ENCODE results near the gene PDE7B.

PDE7B gene

DNA sequence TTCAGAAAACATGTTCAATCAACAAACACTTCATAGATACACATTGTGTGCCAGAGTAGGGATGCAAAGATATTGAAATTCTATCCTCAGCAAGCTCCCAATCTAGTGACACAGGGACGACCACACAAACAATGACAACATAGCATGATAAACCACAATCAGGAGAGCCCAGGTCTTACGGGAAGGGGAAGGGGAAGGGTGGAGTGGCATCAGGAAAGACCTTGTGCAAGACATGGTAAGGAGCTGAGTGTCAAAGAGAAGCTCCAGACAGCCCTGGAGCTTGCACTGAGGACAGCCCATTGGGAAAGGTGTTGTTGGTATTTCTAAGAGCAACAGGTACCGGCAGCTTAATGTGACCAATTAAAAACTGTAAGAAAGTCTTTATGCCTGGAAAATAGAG, 103.6 kb downstream of the PDE7B start:
- Histone ChIP-seq H3K27ac (no peak overlapping the region), H3K27me3 (replicated peaks) (no peaks in the 10 kb centered on the region), H3K4me3 (ENCODE audit: low read depth, low read length) (no peak overlapping the region), H3K36me3 (replicated peaks) (no peaks in the 10 kb centered on the region)
- in situ Hi-C loops (cut with HindIII; ENCODE audit: low pct_ligation_motif_present, low sequenced_read_pairs) = no loop called here
- TF ChIP-seq, protein P1, sequence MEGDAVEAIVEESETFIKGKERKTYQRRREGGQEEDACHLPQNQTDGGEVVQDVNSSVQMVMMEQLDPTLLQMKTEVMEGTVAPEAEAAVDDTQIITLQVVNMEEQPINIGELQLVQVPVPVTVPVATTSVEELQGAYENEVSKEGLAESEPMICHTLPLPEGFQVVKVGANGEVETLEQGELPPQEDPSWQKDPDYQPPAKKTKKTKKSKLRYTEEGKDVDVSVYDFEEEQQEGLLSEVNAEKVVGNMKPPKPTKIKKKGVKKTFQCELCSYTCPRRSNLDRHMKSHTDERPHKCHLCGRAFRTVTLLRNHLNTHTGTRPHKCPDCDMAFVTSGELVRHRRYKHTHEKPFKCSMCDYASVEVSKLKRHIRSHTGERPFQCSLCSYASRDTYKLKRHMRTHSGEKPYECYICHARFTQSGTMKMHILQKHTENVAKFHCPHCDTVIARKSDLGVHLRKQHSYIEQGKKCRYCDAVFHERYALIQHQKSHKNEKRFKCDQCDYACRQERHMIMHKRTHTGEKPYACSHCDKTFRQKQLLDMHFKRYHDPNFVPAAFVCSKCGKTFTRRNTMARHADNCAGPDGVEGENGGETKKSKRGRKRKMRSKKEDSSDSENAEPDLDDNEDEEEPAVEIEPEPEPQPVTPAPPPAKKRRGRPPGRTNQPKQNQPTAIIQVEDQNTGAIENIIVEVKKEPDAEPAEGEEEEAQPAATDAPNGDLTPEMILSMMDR (IDR thresholded peaks at IDR 0.05; ENCODE audit: low read depth, low read length, missing control alignments) = no peak
- DNase-seq = no peak

DNA sequence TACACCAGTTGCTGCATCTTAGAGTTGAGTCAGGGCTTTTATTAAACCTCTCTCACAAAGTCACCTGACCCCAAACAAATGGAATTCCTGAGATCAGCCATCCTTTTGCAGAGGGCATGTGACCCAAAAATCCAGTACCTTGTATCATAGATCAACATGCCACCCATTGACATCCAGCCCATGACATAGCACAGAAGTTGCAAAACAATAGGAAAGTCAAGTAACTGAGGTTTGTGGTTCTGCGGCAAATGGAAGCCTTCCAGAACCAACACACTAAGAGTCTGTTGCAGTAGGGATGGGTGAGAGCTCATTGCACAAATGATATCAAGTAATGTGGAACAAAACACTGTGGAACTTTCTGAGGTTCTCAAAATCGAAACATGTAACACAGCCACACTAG, 111.2 kb downstream of the PDE7B start:
- TF ChIP-seq, protein P1 (IDR thresholded peaks at IDR 0.05; ENCODE audit: low read depth, low read length, missing control alignments) = no peak
- Histone ChIP-seq H3K27ac (no peak overlapping the region), H3K27me3 (replicated peaks) (no peaks in the 10 kb centered on the region), H3K4me3 (ENCODE audit: low read depth, low read length) (no peak overlapping the region), H3K36me3 (replicated peaks) (no peaks in the 10 kb centered on the region)
- DNase-seq = peak; percentile 90
- in situ Hi-C loops (cut with HindIII; ENCODE audit: low pct_ligation_motif_present, low sequenced_read_pairs) = no loop called here

DNA sequence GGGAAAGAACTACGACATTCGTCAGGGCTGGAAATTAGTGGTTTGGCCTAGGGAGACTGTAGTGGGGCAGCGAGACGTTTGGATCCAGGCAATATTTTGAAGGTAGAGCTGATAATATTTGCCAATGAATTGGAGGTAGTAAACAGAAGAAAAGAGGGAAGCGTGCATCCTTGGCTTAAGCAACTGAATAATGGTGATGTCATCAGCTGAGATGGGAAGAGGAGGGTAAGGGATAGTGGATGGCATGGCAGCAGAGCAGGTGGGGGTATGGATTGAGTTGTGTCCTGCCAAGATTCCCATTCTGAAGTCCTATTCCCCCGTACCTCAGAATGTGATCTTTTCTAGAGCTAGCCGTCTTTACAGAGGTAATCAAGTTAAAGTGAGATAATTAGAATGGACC, 119.2 kb downstream of the PDE7B start:
- TF ChIP-seq, protein P1 (IDR thresholded peaks at IDR 0.05; ENCODE audit: low read depth, low read length, missing control alignments) = no peak

DNA sequence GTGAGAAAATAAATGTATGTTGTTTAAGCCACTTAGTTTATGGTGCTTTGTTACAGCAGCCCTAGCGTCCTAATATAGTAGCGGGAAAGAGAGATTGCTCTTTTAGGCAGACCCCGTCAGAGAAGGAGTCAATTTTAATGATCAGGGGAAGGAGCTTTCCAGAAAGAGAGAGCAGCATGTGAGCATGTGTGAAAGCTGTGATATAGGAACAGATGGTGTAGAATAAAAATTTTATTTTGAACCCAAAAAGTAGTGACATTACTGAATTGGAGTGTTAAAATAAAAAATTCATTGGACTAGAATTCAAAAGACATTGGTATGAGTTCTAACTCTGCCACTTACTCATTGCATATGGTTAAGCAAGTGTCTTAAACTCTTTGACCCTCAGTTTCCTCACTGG, 119.8 kb downstream of the PDE7B start:
- in situ Hi-C loops (cut with HindIII; ENCODE audit: low pct_ligation_motif_present, low sequenced_read_pairs) = no loop called here
- no peak overlapping the region for H3K27ac ChIP-seq
- DNase-seq = no peak
- TF ChIP-seq, protein P1 (IDR thresholded peaks at IDR 0.05; ENCODE audit: low read depth, low read length, missing control alignments) = no peak
- H3K36me3 ChIP-seq (replicated peaks) = no peaks in the 10 kb centered on the region
- no peak overlapping the region for H3K4me3 ChIP-seq (ENCODE audit: low read depth, low read length)
- no peaks in the 10 kb centered on the region for H3K27me3 ChIP-seq (replicated peaks)

More for the DNA sequence above, 119.2 kb downstream of the PDE7B start:
- Histone ChIP-seq H3K36me3 (replicated peaks) (no peaks in the 10 kb centered on the region), H3K4me3 (ENCODE audit: low read depth, low read length) (no peak overlapping the region), H3K27ac (no peak overlapping the region), H3K27me3 (replicated peaks) (no peaks in the 10 kb centered on the region)
- DNase-seq = no peak
- in situ Hi-C loops (cut with HindIII; ENCODE audit: low pct_ligation_motif_present, low sequenced_read_pairs) = no loop called here

DNA sequence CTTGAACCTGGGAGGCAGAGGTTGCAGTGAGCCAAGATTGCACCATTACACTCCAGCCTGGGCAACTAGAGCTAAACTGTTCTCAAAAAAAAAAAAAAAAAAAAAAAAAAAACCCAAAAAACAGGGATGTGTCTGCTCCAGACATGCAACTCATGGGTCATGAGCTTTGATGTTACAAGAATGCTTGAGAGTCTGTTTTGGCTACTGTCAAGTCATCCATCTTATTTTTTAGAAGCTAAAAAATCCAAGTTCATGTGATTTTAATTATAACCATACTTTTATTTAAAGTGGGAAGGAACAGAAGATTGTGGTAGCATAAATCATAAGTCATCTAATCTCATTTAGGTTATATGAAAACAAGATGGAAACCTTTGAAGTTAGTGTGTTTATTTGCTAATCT, 120.6 kb downstream of the PDE7B start:
- TF ChIP-seq, protein P1 (IDR thresholded peaks at IDR 0.05; ENCODE audit: low read depth, low read length, missing control alignments) = no peak
- in situ Hi-C loops (cut with HindIII; ENCODE audit: low pct_ligation_motif_present, low sequenced_read_pairs) = no loop called here
- Histone ChIP-seq H3K4me3 (ENCODE audit: low read depth, low read length) (no peak overlapping the region), H3K36me3 (replicated peaks) (no peaks in the 10 kb centered on the region), H3K27ac (no peak overlapping the region), H3K27me3 (replicated peaks) (no peaks in the 10 kb centered on the region)
- no peak for DNase-seq

DNA sequence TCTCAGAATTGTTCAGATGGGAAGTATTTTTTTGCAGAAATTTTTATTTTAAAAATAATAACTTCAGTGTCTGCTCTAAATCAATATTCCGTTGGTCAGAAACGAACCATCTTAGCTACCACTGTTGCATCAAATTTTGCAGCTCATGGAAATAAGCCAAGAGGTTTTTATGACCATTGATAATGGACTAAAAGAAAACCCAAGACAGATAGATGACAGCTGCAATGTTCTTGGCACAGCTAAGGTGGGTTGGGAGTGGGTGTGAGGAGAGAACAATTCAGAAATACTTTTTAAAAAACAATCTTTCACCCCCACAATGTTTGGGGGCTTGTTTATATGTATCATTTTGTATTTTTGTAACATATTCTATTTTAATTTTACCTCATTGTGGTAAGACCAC, 121.1 kb downstream of the PDE7B start:
- TF ChIP-seq, protein P1 (IDR thresholded peaks at IDR 0.05; ENCODE audit: low read depth, low read length, missing control alignments) = no peak
- Histone ChIP-seq H3K27ac (no peak overlapping the region), H3K36me3 (replicated peaks) (no peaks in the 10 kb centered on the region), H3K27me3 (replicated peaks) (no peaks in the 10 kb centered on the region), H3K4me3 (ENCODE audit: low read depth, low read length) (no peak overlapping the region)
- in situ Hi-C loops (cut with HindIII; ENCODE audit: low pct_ligation_motif_present, low sequenced_read_pairs) = no loop called here
- no peak for DNase-seq

Data from brain microvascular endothelial cell (primary cell).